ENCODE results near the gene OGFOD1. TPM values are rescaled to one million over a fixed set of nuclear protein-coding genes. Genes with fewer than 3 reads are reported as not detected.

OGFOD1 gene
- total and polyA plus RNA-seq, 2 of the 13 experiments (the other 11 are each of a cell fraction or from before 2014, with no cell fraction given): 35.2 to 81.3 TPM

- TF ChIP-seq ZKSCAN1 (IDR thresholded peaks at IDR 0.05; ENCODE audit: low read length): no peak
- TF ChIP-seq ESRRA (CRISPR knock-in tag; IDR thresholded peaks at IDR 0.05; ENCODE audit: low read depth): peak; percentile 80; the same call in 1 of the 2 replicates
- TF ChIP-seq, protein P1, sequence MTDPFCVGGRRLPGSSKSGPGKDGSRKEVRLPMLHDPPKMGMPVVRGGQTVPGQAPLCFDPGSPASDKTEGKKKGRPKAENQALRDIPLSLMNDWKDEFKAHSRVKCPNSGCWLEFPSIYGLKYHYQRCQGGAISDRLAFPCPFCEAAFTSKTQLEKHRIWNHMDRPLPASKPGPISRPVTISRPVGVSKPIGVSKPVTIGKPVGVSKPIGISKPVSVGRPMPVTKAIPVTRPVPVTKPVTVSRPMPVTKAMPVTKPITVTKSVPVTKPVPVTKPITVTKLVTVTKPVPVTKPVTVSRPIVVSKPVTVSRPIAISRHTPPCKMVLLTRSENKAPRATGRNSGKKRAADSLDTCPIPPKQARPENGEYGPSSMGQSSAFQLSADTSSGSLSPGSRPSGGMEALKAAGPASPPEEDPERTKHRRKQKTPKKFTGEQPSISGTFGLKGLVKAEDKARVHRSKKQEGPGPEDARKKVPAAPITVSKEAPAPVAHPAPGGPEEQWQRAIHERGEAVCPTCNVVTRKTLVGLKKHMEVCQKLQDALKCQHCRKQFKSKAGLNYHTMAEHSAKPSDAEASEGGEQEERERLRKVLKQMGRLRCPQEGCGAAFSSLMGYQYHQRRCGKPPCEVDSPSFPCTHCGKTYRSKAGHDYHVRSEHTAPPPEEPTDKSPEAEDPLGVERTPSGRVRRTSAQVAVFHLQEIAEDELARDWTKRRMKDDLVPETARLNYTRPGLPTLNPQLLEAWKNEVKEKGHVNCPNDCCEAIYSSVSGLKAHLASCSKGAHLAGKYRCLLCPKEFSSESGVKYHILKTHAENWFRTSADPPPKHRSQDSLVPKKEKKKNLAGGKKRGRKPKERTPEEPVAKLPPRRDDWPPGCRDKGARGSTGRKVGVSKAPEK (CRISPR knock-in tag; IDR thresholded peaks at IDR 0.05; ENCODE audit: borderline replicate concordance): no peak
- TF ChIP-seq, protein P2, sequence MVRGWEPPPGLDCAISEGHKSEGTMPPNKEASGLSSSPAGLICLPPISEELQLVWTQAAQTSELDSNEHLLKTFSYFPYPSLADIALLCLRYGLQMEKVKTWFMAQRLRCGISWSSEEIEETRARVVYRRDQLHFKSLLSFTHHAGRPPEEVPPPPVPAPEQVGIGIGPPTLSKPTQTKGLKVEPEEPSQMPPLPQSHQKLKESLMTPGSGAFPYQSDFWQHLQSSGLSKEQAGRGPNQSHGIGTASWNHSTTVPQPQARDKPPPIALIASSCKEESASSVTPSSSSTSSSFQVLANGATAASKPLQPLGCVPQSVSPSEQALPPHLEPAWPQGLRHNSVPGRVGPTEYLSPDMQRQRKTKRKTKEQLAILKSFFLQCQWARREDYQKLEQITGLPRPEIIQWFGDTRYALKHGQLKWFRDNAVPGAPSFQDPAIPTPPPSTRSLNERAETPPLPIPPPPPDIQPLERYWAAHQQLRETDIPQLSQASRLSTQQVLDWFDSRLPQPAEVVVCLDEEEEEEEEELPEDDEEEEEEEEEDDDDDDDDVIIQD (CRISPR knock-in tag; IDR thresholded peaks at IDR 0.05; ENCODE audit: low read depth): no peak
- TF ChIP-seq, protein P3, sequence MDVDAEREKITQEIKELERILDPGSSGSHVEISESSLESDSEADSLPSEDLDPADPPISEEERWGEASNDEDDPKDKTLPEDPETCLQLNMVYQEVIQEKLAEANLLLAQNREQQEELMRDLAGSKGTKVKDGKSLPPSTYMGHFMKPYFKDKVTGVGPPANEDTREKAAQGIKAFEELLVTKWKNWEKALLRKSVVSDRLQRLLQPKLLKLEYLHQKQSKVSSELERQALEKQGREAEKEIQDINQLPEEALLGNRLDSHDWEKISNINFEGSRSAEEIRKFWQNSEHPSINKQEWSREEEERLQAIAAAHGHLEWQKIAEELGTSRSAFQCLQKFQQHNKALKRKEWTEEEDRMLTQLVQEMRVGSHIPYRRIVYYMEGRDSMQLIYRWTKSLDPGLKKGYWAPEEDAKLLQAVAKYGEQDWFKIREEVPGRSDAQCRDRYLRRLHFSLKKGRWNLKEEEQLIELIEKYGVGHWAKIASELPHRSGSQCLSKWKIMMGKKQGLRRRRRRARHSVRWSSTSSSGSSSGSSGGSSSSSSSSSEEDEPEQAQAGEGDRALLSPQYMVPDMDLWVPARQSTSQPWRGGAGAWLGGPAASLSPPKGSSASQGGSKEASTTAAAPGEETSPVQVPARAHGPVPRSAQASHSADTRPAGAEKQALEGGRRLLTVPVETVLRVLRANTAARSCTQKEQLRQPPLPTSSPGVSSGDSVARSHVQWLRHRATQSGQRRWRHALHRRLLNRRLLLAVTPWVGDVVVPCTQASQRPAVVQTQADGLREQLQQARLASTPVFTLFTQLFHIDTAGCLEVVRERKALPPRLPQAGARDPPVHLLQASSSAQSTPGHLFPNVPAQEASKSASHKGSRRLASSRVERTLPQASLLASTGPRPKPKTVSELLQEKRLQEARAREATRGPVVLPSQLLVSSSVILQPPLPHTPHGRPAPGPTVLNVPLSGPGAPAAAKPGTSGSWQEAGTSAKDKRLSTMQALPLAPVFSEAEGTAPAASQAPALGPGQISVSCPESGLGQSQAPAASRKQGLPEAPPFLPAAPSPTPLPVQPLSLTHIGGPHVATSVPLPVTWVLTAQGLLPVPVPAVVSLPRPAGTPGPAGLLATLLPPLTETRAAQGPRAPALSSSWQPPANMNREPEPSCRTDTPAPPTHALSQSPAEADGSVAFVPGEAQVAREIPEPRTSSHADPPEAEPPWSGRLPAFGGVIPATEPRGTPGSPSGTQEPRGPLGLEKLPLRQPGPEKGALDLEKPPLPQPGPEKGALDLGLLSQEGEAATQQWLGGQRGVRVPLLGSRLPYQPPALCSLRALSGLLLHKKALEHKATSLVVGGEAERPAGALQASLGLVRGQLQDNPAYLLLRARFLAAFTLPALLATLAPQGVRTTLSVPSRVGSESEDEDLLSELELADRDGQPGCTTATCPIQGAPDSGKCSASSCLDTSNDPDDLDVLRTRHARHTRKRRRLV (CRISPR knock-in tag; IDR thresholded peaks at IDR 0.05): no peak
- no peak for TF ChIP-seq ZNF468 (CRISPR knock-in tag; IDR thresholded peaks at IDR 0.05)
- TF ChIP-seq ATF4 (CRISPR knock-in tag; IDR thresholded peaks at IDR 0.05): no peak
- no peak for TF ChIP-seq ZBTB10 (CRISPR knock-in tag; IDR thresholded peaks at IDR 0.05; ENCODE audit: borderline replicate concordance)
- TF ChIP-seq KDM4B (CRISPR knock-in tag; IDR thresholded peaks at IDR 0.05): no peak
- no peak for TF ChIP-seq HDAC1 (CRISPR knock-in tag; IDR thresholded peaks at IDR 0.05)
- TF ChIP-seq ZNF790 (CRISPR knock-in tag; IDR thresholded peaks at IDR 0.05; ENCODE audit: borderline replicate concordance): peak; percentile 7; the same call in 1 of the 2 replicates
- no peak for TF ChIP-seq TCF12 (IDR thresholded peaks at IDR 0.05)
- TF ChIP-seq TCF12 (CRISPR knock-in tag; IDR thresholded peaks at IDR 0.05): no peak
- TF ChIP-seq MTF1 (CRISPR knock-in tag; IDR thresholded peaks at IDR 0.05): no peak
- no peak; the same call in 1 of the 2 replicates for TF ChIP-seq ARNTL (CRISPR knock-in tag; IDR thresholded peaks at IDR 0.05)
These were observed 924 bp upstream of the OGFOD1 start (continued) for GRCh38 chr16:56450275-56450985.

All from HepG2 (cell line).